ENCODE measurements around the gene SUPV3L1. TPM values are rescaled to one million over a fixed set of nuclear protein-coding genes. Genes with fewer than 3 reads are reported as not detected.
"Not testable (repeated sequence)": the region's sequence is repeated elsewhere in the genome, so short reads cannot be mapped to it uniquely, and the experiment has no call there.

Gene SUPV3L1
- total RNA-seq, 1 experiment from 2014 or later = 24.9 TPM

GRCh38 chr10:69230128-69230527, 50.1 kb downstream of the SUPV3L1 start:
- no peak for DNase-seq (ENCODE audit: low read depth)

DNA sequence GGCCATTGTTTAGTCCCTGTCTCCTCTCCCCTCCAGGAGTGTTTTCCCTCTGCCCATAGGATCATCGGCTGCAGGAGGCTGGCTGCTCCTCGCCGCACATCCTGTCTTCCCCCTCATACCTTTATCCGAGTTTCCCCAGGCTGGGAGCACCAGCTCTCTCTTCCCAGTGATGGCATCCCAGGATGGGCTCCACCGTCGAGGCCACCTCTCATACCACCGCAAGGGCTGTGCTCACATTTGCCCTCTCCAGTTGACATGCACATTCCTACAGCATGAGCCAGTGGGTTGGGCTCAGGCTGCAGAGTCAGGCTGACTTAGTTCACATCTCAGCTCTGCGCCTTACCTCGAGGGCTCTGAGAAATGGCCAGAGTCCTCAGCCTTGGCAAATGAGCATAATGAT, 52.2 kb downstream of the SUPV3L1 start:
- DNase-seq (ENCODE audit: low read depth) = peak; percentile 81

DNA sequence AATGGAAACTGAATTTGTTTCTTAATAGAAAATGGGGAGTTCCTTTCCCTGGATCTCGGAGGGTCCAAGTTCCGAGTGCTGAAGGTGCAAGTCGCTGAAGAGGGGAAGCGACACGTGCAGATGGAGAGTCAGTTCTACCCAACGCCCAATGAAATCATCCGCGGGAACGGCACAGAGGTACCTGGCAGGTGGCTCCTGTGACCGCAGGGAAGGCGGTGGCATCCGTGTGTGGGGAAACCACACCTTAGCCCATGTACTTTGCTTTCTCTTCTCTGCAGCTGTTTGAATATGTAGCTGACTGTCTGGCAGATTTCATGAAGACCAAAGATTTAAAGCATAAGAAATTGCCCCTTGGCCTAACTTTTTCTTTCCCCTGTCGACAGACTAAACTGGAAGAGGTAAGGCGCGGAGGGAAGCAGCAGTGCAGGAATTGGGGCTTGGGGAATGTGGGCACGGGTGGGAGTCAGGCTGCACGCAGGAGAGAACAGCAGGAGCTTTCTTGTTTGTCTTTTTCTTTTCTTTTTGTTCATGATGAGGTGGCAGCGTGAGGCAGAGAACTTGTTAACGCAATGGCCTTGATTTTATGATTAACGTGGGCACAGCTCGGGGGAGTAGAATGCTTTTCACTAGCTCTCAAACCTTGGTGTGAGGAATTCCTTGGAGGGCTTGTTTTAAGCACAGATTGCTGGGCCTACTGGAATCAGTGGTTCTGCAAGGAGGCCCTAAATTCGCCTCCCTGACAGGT, 52.9 kb downstream of the SUPV3L1 start:
- no peak for DNase-seq (ENCODE audit: low read depth)

GRCh38 chr10:69234447-69234846, 54.4 kb downstream of the SUPV3L1 start:
- DNase-seq (ENCODE audit: low read depth) = no peak

GRCh38 chr10:69237528-69238159, 57.6 kb downstream of the SUPV3L1 start:
- peak; percentile 77 for DNase-seq (ENCODE audit: low read depth)

DNA sequence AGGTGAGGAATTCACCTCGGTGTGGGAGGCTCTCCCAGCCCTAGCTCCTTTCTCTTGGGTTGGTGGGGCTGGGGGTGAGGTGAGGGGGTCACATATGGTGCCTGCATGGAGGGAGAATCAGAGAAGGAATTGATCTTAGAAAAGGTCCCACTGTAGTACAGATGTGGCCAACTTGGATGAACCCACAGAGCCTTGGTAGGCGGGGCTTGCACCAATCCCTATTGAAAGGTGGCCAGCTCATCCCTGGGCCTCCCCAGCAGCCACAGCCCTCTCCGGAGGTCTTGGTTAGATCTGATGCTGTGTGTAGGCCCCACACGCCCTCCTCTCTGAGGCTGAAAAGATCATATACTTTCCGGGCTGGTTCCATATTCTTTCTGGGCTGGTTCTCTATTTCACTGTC, 59.1 kb downstream of the SUPV3L1 start:
- DNase-seq (ENCODE audit: low read depth) = no peak

DNA sequence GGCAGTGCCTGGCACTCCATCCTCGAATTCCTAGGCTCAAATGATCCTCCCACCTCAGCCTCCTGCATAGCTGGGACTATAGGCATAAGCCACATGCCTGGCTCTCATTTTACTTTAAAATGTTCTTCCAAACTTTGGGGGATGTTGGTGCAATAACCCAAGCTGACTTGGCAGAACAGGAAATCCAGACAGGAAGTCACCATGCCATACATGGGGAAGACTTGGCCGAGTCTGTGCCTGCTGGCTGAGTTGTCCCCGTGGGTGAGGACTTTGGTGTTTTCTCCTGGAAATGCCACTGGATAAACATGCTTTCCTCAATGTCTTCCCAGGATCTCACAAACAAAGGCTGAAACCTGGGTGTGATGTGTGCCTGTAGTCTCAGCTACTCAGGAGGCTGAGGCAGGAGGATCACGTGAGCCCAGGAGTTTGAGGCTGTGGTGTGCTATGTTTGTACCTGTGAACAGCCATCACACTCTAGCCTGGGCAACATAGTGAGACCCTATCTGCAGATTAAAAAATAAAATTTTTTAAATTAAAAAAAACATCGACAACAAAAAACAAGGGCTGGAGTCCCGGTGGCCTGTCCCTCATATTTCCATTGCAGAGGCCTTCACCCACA, 59.9 kb downstream of the SUPV3L1 start:
- peak; percentile 20 for DNase-seq (ENCODE audit: low read depth)

- no peak for DNase-seq (ENCODE audit: low read depth)
These were observed 60.4 kb downstream of the SUPV3L1 start for GRCh38 chr10:69240455-69240854.

DNA sequence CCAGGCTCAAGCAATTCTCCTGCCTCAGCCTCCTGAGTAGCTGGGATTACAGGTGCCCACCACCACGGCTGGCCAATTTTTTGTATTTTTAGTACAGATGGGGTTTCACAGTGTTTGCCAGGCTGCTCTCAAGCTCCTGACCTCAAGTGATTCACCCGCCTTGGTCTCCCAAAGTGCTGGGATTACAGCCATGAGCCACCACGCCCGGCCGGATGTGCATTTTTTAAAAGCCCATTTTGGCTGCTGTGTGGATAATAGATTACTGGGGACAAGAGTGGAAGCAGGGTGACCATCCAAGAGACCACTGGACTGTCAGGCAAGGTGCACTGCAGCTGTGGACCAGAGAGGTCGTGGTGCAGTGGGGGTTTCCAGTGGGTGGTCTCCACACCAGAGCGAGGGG, 61.5 kb downstream of the SUPV3L1 start:
- DNase-seq (ENCODE audit: low read depth) = peak; percentile 73

GRCh38 chr10:69242040-69242851, 62.2 kb downstream of the SUPV3L1 start:
- DNase-seq (ENCODE audit: low read depth) = no peak

GRCh38 chr10:69242852-69243212, 62.8 kb downstream of the SUPV3L1 start:
- DNase-seq (ENCODE audit: low read depth) = no peak

- no peak for DNase-seq (ENCODE audit: low read depth)
These were observed 63.8 kb downstream of the SUPV3L1 start for GRCh38 chr10:69243817-69244216.

- no peak for DNase-seq (ENCODE audit: low read depth)
These were observed 66.0 kb downstream of the SUPV3L1 start for GRCh38 chr10:69246036-69246435.

GRCh38 chr10:69246581-69247312, 66.7 kb downstream of the SUPV3L1 start:
- no peak for DNase-seq (ENCODE audit: low read depth)

DNA sequence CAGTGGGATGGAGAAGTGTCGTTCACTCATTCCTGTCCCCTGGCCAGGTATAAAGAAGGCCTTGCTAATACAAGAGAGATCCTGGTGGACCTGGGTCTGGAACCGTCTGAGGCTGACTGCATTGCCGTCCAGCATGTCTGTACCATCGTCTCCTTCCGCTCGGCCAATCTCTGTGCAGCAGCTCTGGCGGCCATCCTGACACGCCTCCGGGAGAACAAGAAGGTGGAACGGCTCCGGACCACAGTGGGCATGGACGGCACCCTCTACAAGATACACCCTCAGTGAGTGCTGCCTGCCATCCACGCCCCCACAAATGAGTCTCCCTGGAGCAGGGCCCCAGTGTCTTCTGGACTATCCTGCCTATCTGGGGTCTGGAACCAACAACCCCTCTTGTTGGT, 67.3 kb downstream of the SUPV3L1 start:
- no peak for DNase-seq (ENCODE audit: low read depth)

GRCh38 chr10:69248117-69248730, 68.2 kb downstream of the SUPV3L1 start:
- DNase-seq (ENCODE audit: low read depth) = no peak

GRCh38 chr10:69250041-69250440, 70.0 kb downstream of the SUPV3L1 start:
- no peak for DNase-seq (ENCODE audit: low read depth)

- not testable (repeated sequence) for DNase-seq (ENCODE audit: low read depth)
These were observed 71.4 kb downstream of the SUPV3L1 start for GRCh38 chr10:69251417-69251816.

DNA sequence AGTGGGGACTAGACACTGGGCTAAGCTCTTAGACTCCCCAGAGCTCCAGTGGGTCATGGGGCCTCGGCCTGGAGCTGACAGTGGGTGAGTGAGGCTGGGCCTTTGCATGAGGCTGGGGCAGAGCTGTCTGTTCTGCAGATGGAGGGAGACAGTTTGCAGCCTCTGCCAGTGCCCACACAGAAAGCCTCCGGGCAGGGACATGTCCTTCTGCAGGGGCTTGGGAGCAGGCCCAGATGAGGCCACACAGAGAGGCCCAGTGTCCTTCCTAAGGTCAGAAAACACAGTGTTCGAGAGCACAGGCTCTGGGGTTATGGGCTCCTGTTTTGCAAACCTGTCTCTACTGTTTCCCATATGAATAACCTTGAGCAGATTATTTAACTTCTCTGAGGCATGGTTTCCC, 73.1 kb downstream of the SUPV3L1 start:
- no peak for DNase-seq (ENCODE audit: low read depth)

DNA sequence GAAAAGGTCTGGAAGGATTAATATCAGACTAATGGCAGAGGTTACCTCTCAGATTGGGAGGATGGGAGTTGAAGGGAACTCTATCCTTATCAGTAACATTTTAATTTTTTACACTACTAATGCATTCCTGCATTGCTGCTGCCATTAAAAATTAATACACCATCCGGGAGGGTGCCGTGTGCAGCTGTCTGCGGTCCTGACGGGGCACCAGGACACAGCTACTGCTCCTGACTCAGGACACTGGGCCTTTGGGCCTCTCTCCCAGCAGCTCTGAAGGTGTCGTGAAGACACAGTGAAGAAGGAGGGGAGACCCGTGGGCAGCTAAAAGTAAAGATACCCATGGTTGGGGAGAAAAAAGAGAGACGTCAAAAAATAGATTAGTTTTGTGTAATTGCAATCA, 74.8 kb downstream of the SUPV3L1 start:
- DNase-seq (ENCODE audit: low read depth) = no peak

Measured in LHCN-M2 (cell line).